Activated CD8-positive, alpha-beta memory T cell treated with anti-CD3 and anti-CD28 coated beads for 1 hour (primary cell): ENCODE data around the gene COTL1.
A peak's percentile ranks its signal among the peaks of the same experiment; 100 is the strongest.

Experiments used
- DNase-seq, 2 donors: peaks; one replicate each; pipeline ENCODE4 v3.0.0-alpha.2; 2020; ENCODE audit warnings: low read depth in 1 of 2; ENCODE audit errors: extremely low read depth in 1 of 2

Gene COTL1

GRCh38 chr16:84617791-84618580 is at the start of gene COTL1:
COTL1 (minus strand) TSS chr16:84618078; CDS start chr16:84617914, 164 bp downstream.
- DNase-seq, result peak; percentile 90 to 93

- no peak for DNase-seq
Measured at GRCh38 chr16:84665843-84666242, 48.0 kb upstream of the COTL1 start.

- DNase-seq, result no peak
Measured at GRCh38 chr16:84665359-84665758, 47.5 kb upstream of the COTL1 start.

- no peak for DNase-seq
Measured at GRCh38 chr16:84663433-84664101, 45.7 kb upstream of the COTL1 start.

GRCh38 chr16:84662471-84662870 is 44.6 kb upstream of the COTL1 start:
- no peak for DNase-seq

- no peak for DNase-seq
Measured at GRCh38 chr16:84661418-84662060, 43.7 kb upstream of the COTL1 start.

GRCh38 chr16:84660973-84661372 is 43.1 kb upstream of the COTL1 start:
- DNase-seq, result no peak

GRCh38 chr16:84659656-84660300 is 41.9 kb upstream of the COTL1 start:
- no peak for DNase-seq

- DNase-seq, result no peak
Measured at GRCh38 chr16:84658690-84659089, 40.8 kb upstream of the COTL1 start.

- no peak for DNase-seq
Measured at GRCh38 chr16:84657229-84657837, 39.5 kb upstream of the COTL1 start.

- DNase-seq, result no peak
Measured at GRCh38 chr16:84656649-84657048, 38.8 kb upstream of the COTL1 start.

- no peak for DNase-seq
Measured at GRCh38 chr16:84654998-84655397, 37.1 kb upstream of the COTL1 start.

GRCh38 chr16:84654238-84654637 is 36.4 kb upstream of the COTL1 start:
- no peak for DNase-seq

- DNase-seq, result no peak
Measured at GRCh38 chr16:84652566-84652965, 34.7 kb upstream of the COTL1 start.

- no peak for DNase-seq
Measured at GRCh38 chr16:84650062-84650991, 32.4 kb upstream of the COTL1 start.

- DNase-seq, result no peak
Measured at GRCh38 chr16:84649511-84649861, 31.6 kb upstream of the COTL1 start.

GRCh38 chr16:84648595-84649510 is 31.0 kb upstream of the COTL1 start:
- peak in 1 of 2 donors; percentile 29 for DNase-seq

GRCh38 chr16:84647828-84648594 is 30.1 kb upstream of the COTL1 start, which contains the start of gene KLHL36:
KLHL36 (plus strand) TSS chr16:84648511; CDS start chr16:84650868, 2,357 bp downstream.
- peak in 1 of 2 donors; percentile 63 for DNase-seq
